Erythroblast (primary cell): ENCODE measurements around the gene TUBGCP5.

Source experiments
- GATA1 ChIP-seq: IDR thresholded peaks from 2 replicates; pipeline ENCODE4 v1.6.1; 2011; ENCODE audit warnings: low read depth, mild to moderate bottlenecking, control low read depth, low read length, moderate library complexity
- POLR2A ChIP-seq: IDR thresholded peaks from 2 replicates; pipeline ENCODE4 v1.6.1; 2011; ENCODE audit warnings: mild to moderate bottlenecking, low read length

DNA sequence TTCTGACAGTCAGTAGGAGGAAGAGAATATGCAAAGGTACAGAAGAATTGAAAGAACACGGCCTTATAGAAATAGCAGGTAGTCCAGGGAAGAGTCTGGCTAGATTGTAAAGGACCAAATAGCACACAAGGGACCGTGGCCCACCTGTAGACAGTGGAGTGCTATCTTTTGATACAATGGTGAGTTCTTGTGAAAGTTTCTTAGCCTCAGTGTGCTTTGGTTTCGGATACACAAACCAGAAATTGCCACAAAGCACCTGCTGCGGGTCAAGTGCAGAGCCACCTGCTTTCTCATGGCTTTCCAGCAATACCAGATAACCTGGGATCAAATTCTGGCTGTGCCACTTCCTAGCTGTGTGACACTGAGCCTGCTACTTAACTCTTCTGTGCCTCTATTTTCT, 36.6 kb upstream of the TUBGCP5 start:
- TF ChIP-seq POLR2A: no peak
- no peak for TF ChIP-seq GATA1
